Spleen (tissue), 11 donors: ENCODE results near the gene POLD3. TPM values are rescaled to one million over a fixed set of nuclear protein-coding genes. Genes with fewer than 3 reads are reported as not detected.
"Not testable (repeated sequence)": the region's sequence is repeated elsewhere in the genome, so short reads cannot be mapped to it uniquely, and the experiment has no call there.

Experiments used
- DNase-seq: peaks from one replicate; pipeline ENCODE4 v3.0.0-alpha.2; 2020
- H3K27ac ChIP-seq, 8 donors: fragments of 200-600 bp; sonication (generic) in 7 of 8; 1 replicate in 4 of 8; 2 replicates in 4 of 8; pipeline versions ENCODE4 v1.5.0 to v1.8.0; 2016 to 2021; ENCODE audit warnings: inconsistent platforms in 4 of 8, mild to moderate bottlenecking in 4 of 8, moderate library complexity in 1 of 8
- H3K27me3 ChIP-seq, 7 donors: fragments of 200-600 bp; sonication (generic) in 6 of 7; replicated peaks in 1 of 7; 1 replicate in 4 of 7; 2 replicates in 3 of 7; pipeline versions ENCODE4 v1.5.0 to v1.8.0; 2016 to 2021; ENCODE audit warnings: inconsistent platforms in 3 of 7, mild to moderate bottlenecking in 1 of 7
- H3K36me3 ChIP-seq, 6 donors: fragments of 200-600 bp; sonication (generic) in 5 of 6; 1 replicate in 4 of 6; 2 replicates in 2 of 6; pipeline versions ENCODE4 v1.5.0 to v1.8.0; 2016 to 2021; ENCODE audit warnings: inconsistent platforms in 2 of 6
- H3K4me1 ChIP-seq, 6 donors: fragments of 200-600 bp; sonication (generic) in 5 of 6; 1 replicate in 3 of 6; 2 replicates in 3 of 6; pipeline versions ENCODE4 v1.5.0 to v1.8.0; 2016 to 2021; ENCODE audit warnings: inconsistent platforms in 3 of 6
- H3K4me3 ChIP-seq, 8 donors: fragments of 200-600 bp; sonication (generic) in 7 of 8; 1 replicate in 4 of 8; 2 replicates in 4 of 8; pipeline versions ENCODE4 v1.5.0 to v1.8.0; 2016 to 2021; ENCODE audit warnings: inconsistent platforms in 4 of 8, mild to moderate bottlenecking in 4 of 8, moderate library complexity in 2 of 8
- H3K9me3 ChIP-seq, 8 donors: fragments of 200-600 bp; sonication (generic) in 7 of 8; 1 replicate in 4 of 8; 2 replicates in 4 of 8; pipeline versions ENCODE4 v1.5.0 to v1.8.0; 2016 to 2021; ENCODE audit warnings: inconsistent platforms in 4 of 8
- POLR2A ChIP-seq, 3 donors: fragments of 450-650 bp; IDR thresholded peaks; one replicate each; pipeline ENCODE4 v1.5.1; 2017; ENCODE audit warnings: antibody characterized with exemption in 3 of 3, mild to moderate bottlenecking in 1 of 3
- POLR2AphosphoS5 ChIP-seq, 3 donors: sonication (generic); formaldehyde crosslinking; IDR thresholded peaks; one replicate each; pipeline ENCODE4 v1.5.1; 2017; ENCODE audit warnings: antibody characterized with exemption in 3 of 3
- WGBS, 5 donors: extraction: QIAGEN DNeasy Blood & Tissue Kit in 3 of 5; methylation state at CpG; one replicate each; pipeline versions ENCODE4 v1.1.5 to v1.1.7; 2013 to 2018; 5-methylcytosine and 5-hydroxymethylcytosine counted together
- intact Hi-C: fragments of 100-400 bp; cut with DNase I; formaldehyde crosslinking; loops from one replicate; pipeline ENCODE4 v1.15.0; 2023; ENCODE audit warnings: low total_unique reads
- polyA plus RNA-seq, 3 donors: library from polyadenylated mRNA; stranded (reverse); fragments of 200-250 nt; gene quantifications; one replicate each; pipeline ENCODE4 v1.2.1, GENCODE V29; 2013
- total RNA-seq, 7 donors: library from RNA; depleted of rRNA in 3 of 7; stranded (reverse); fragments of >200 nt in 3 of 7; fragmentation: NEBNext Ultra II Directional in 4 of 7; extraction: Animal tissue kit (Norgen Biotek cat#: 25700) in 4 of 7; gene quantifications; one replicate each; pipeline versions ENCODE4 v1.1.0 to v1.2.1, GENCODE V29; 2016 to 2021
- TF ChIP-seq, protein P1 (sequence below), 11 experiments: fragments of 200-600 bp in 7 of 11; fragments of 450-650 bp in 4 of 11; sonication (generic) in 4 of 11; IDR thresholded peaks in 8 of 11; conservative IDR thresholded peaks in 3 of 11; 1 replicate in 7 of 11; 2 replicates in 4 of 11; pipeline versions ENCODE4 v1.4.0 to v1.8.0; 2016 to 2021; ENCODE audit warnings: antibody characterized with exemption in 11 of 11, inconsistent platforms in 4 of 11, mild to moderate bottlenecking in 1 of 11
- donor health status: healthy with polysubstance abuse.
- donor health status: DM: no; HTN: no; CAD: no; lungs with moderate emphysema.
- donor health status: DM: no; HTN: no; CAD: no.
- donor health status: Bipolar disorder and iron deficiency.
- donor health status: healthy.
- donor health status: DM: no; HTN: no; CAD: no.
- donor health status: DM: yes; HTN: yes; CAD: no.

POLD3 gene
- total and polyA plus RNA-seq, 10 donors = 5.0 to 23.1 (median 16.6) TPM

DNA sequence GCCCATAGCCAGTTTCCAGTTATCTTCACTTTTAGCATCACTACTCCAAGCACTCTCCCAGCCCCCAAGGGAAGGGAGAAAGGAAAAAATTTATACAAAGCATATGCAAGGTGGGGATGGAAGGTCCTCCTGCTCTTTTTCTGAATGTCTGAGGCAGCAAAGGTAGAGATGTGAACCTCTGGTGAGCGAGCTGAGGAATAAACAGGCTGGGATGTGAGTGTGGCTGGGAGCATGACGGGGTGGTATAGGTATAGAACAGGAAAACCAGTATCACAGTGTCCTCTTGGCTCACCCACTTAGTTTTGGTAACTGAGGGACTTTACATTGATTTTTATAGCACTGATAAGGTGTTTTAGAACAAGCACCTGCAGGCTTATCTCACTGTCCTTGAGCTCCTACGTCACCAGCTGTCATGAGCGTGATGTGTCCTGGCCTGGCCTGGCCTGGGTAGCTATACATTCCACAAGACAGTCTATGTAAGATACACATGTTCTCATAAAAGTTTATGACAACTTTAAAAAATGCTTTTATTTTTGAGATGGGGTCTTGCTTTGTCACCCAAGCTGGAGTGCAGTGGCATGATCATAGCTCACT, 10.3 kb upstream of the POLD3 start:
- no peak for DNase-seq
- H3K36me3 ChIP-seq = no peaks in the 10 kb centered on the region
- no peaks in the 10 kb centered on the region for H3K9me3 ChIP-seq
- 86 to 94% (median 87%) methylated on average over 4 of the region's 4 CpGs for WGBS, 5 donors
- TF ChIP-seq POLR2AphosphoS5 (IDR thresholded peaks at IDR 0.05) = no peak
- intact Hi-C loops = no loop called here
- H3K27ac ChIP-seq = peak overlapping the region in 2 of 8 donors; percentile 66 to 76
- no peaks in the 10 kb centered on the region for H3K27me3 ChIP-seq
- no peaks in the 10 kb centered on the region for H3K4me1 ChIP-seq
- H3K4me3 ChIP-seq = no peak overlapping the region

DNA sequence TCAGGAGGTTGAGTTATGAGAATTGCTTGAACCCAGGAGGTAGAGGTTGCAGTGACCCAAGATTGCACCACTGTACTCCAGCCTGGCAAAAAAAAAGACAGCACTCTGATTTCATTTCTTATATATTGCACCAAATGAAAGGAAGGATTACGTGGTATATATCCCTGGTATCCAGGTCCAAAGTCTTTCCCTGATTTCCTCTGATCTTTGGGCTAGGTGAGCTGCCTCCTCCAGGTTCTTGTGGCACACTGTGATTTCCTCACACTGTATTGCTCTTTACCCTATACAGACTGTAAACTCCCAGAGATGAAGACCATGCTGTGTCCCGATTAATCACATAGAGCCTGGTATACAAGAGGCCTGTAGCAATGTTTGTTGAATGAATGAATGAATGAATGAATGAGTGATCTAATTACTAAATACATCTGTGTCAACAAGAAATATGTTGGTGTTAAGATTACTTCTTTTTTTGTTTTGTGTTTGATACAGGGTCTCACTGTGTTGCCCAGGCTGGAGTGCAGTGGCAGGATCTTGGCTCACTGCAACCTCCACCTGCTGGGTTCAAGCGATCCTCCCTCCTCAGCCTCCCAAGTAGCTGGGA, 9.3 kb upstream of the POLD3 start:
- Histone ChIP-seq H3K27me3 (no peaks in the 10 kb centered on the region), H3K4me3 (no peak overlapping the region), H3K4me1 (no peaks in the 10 kb centered on the region), H3K27ac (no peak overlapping the region), H3K36me3 (no peaks in the 10 kb centered on the region), H3K9me3 (no peaks in the 10 kb centered on the region)
- intact Hi-C loops = no loop called here
- no peak for DNase-seq
- 64 to 80% (median 75%) methylated on average over 3 of the region's 3 CpGs for WGBS, 5 donors
- TF ChIP-seq, protein P1, sequence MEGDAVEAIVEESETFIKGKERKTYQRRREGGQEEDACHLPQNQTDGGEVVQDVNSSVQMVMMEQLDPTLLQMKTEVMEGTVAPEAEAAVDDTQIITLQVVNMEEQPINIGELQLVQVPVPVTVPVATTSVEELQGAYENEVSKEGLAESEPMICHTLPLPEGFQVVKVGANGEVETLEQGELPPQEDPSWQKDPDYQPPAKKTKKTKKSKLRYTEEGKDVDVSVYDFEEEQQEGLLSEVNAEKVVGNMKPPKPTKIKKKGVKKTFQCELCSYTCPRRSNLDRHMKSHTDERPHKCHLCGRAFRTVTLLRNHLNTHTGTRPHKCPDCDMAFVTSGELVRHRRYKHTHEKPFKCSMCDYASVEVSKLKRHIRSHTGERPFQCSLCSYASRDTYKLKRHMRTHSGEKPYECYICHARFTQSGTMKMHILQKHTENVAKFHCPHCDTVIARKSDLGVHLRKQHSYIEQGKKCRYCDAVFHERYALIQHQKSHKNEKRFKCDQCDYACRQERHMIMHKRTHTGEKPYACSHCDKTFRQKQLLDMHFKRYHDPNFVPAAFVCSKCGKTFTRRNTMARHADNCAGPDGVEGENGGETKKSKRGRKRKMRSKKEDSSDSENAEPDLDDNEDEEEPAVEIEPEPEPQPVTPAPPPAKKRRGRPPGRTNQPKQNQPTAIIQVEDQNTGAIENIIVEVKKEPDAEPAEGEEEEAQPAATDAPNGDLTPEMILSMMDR (IDR thresholded peaks at IDR 0.05 in 8 of 11, conservative IDR thresholded peaks at IDR 0.05 in 3 of 11) = no peak
- TF ChIP-seq POLR2AphosphoS5 (IDR thresholded peaks at IDR 0.05) (no peak), POLR2A (IDR thresholded peaks at IDR 0.05) (no peak)

GRCh38 chr11:74590492-74590891, 1.9 kb upstream of the POLD3 start:
- H3K36me3 ChIP-seq, H3K27me3 ChIP-seq, H3K9me3 ChIP-seq, DNase-seq, intact Hi-C loops, H3K27ac ChIP-seq, H3K4me3 ChIP-seq: not testable (repeated sequence)
- 74 to 84% (median 81%) methylated on average over 7 of the region's 7 CpGs for WGBS, 5 donors
- H3K4me1 ChIP-seq = peaks cover 8 to 29% (median 21%) of the 10 kb centered on the region in 6 donors

DNA sequence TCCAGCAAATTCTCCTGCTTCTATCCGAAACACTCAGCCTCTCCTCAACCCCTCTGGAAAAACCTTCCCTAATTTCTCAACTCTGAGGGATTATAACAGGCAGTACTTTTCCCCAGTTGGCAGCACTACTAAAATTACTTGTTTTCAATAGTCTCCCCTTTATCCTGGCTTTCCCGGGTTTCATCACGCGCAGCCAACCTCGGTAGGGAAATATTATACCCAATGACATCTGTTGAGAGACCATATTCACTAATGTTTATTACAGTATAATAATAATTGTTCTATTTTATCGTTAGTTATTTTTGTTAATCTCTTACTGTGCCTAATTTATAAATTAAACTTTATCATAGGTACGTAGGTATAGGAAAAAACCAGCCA, 330 bp upstream of the POLD3 start:
- H3K4me3 ChIP-seq = peak overlapping the region; percentile 88 to 100 (median 98)
- TF ChIP-seq, protein P1 (IDR thresholded peaks at IDR 0.05 in 8 of 11, conservative IDR thresholded peaks at IDR 0.05 in 3 of 11) = no peak
- TF ChIP-seq POLR2A (IDR thresholded peaks at IDR 0.05) = no peak
- TF ChIP-seq POLR2AphosphoS5 (IDR thresholded peaks at IDR 0.05) = no peak
- no peak for DNase-seq
- no peaks in the 10 kb centered on the region for H3K9me3 ChIP-seq
- H3K27me3 ChIP-seq = no peaks in the 10 kb centered on the region
- 23 to 33% (median 27%) methylated on average over 7 of the region's 7 CpGs for WGBS, 5 donors
- H3K4me1 ChIP-seq = peaks cover 8 to 29% (median 21%) of the 10 kb centered on the region in 6 donors
- H3K36me3 ChIP-seq = peaks cover 0 to 23% (median 6%) of the 10 kb centered on the region in 6 donors
- intact Hi-C loops = no loop called here
- peak overlapping the region; percentile 63 to 89 (median 87) for H3K27ac ChIP-seq

GRCh38 chr11:74593463-74593862, 1.1 kb downstream of the POLD3 start:
- Histone ChIP-seq H3K27ac (peak overlapping the region in 5 of 8 donors; percentile 81 to 89 (median 89)), H3K9me3 (no peaks in the 10 kb centered on the region), H3K4me1 (peaks cover 8 to 29% (median 21%) of the 10 kb centered on the region in 6 donors), H3K27me3 (no peaks in the 10 kb centered on the region), H3K36me3 (peaks cover 0 to 37% (median 14%) of the 10 kb centered on the region in 6 donors), H3K4me3 (peak overlapping the region; percentile 88 to 100 (median 98))
- no peak for DNase-seq
- 3 to 10% (median 4%) methylated on average over 1 of the region's 1 CpG for WGBS, 5 donors
- intact Hi-C loops = no loop called here
- TF ChIP-seq, protein P1 (IDR thresholded peaks at IDR 0.05 in 8 of 11, conservative IDR thresholded peaks at IDR 0.05 in 3 of 11) = no peak
- TF ChIP-seq POLR2AphosphoS5 (IDR thresholded peaks at IDR 0.05) (no peak), POLR2A (IDR thresholded peaks at IDR 0.05) (no peak)
